Endothelial cell of coronary artery (primary cell): Measurements from ENCODE around the gene NRIP2. TPM values are rescaled to one million over a fixed set of nuclear protein-coding genes. Genes with fewer than 3 reads are reported as not detected.

Source experiments
- total RNA-seq: library from RNA; depleted of rRNA; stranded (reverse); fragments of >200 nt; gene quantifications from 2 replicates; pipeline ENCODE4 v1.2.3, GENCODE V29; 2014

NRIP2 gene
- total RNA-seq, result not detected in 2 replicates

GRCh38 chr12:2834581-2835491 lies at the start of gene NRIP2:
TSS of gene NRIP2 (minus strand) at chr12:2835035. CDS start at chr12:2834983, 52 bp downstream.

DNA sequence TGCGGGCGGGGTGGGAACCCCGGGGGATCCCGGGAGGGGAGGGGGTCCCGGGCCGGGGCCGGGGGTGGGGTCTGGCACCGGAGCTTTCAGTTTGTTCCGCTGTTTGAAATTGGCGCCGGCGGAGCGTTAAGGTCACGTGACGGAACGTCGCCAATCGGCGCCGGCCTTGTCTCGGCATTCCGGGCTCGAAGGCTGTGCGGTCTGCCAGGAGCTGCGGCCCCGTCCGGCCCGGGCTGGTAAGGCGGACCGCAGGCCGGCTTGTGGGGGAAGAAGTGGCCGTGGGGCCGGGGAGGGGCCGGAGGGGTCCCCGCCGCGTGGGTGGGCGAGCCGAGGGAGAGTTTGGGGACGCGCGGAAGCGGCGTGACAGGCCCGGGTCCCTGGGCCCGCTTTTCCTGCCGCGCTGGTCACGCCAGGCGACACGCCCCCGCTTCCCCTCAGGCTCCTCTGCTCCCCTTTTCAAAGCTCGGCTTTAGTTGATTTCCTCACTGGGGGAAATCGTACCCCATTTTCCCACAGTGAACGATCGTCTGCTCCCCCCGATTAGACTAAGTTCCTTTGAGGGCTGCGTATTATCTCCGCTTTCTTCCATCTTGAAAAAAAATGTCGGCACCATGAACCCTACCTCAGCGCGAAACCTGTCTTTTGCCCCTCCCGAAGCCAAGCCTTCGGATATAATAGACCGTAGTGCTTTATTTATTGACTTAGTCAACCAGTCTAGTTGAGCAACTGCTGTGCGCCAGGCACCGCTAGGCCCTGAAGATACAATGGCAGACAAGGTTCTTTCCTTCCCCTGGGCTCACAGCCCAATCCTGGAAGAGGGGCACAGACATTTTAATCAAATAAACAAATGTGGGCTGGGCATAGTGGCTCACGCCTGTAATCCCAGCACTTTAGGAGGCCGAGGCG lies 42.5 kb upstream of the NRIP2 start, which contains the start of the genes FOXM1 and RHNO1:
Gene FOXM1, minus strand, starts transcription at position 128 of the 906 bp plus-strand sequence. CDS start 2,696 bp downstream, outside the sequence.
Gene RHNO1, plus strand, starts transcription at position 177 of the 906 bp plus-strand sequence. CDS start 8,144 bp downstream, outside the sequence.

DNA sequence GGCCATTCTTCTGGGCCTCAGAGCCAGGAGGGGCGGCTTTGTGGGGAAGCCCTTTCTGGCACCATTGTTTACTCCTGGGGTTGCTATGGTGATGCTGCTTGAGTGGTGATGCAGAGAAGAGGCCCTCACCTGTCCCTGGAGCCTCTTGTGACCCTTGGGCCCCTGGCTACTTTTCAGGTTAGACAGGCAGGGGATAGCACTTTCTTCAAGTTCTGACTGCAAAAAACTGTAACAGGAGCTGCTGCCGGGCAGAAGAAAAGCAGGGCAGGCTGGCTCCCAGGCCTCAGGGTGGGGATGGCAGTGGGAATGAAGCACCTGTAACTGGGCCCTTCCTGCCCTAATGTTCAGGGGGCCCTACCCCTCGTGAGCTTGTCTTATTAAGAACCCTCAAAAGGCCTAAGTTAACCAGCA lies 22.2 kb upstream of the NRIP2 start, which contains the start of gene TEX52:
Gene TEX52, minus strand, starts transcription at position 19 of the 411 bp plus-strand sequence. Its CDS starts 13 bp downstream, at position 6.

DNA sequence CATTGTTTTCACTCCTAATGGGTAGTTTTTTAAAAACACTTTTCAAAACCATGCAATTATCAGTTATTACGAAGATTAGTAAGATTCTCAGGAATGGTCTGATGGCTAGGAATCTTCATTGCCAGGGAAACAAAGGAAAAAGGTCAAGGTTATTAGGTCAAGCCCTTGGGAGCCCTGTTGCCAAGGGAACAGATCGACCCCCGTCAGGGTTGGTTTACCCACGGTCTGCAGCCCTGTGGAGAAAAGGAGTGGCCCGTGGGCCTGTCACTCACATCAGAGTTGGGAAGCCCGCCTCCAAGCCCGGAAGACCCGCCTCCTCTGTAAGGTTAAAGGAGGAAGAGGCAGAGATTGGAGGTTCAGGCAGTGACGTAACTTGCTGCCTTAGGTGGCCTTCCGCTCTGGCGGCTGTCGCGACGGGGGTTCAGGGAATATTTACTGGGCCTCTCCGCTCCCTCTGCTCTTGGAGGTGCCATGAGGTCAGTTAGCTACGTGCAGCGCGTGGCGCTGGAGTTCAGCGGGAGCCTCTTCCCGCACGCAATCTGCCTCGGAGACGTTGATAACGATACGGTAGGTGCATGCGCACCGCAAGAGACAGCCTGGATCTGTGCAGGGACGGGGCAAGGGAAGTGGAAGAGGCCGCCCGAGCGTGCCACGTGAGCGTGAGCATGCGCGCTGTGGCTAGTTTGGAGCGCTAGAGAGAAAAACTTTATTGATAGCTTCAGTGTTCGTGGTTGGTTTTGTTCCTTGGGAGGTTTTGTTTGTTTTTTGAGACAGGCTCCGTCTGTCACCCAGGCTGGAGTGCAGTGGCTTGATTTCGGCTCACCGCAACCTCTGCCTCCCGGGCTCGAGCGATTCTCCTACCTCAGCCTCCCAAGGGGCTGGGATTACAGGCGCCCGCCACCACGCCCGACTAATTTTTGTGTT lies 22.3 kb downstream of the NRIP2 start, which contains the start of gene ITFG2:
Gene ITFG2, plus strand, starts transcription at position 379 of the 924 bp plus-strand sequence. Its CDS starts 93 bp downstream, at position 472.

DNA sequence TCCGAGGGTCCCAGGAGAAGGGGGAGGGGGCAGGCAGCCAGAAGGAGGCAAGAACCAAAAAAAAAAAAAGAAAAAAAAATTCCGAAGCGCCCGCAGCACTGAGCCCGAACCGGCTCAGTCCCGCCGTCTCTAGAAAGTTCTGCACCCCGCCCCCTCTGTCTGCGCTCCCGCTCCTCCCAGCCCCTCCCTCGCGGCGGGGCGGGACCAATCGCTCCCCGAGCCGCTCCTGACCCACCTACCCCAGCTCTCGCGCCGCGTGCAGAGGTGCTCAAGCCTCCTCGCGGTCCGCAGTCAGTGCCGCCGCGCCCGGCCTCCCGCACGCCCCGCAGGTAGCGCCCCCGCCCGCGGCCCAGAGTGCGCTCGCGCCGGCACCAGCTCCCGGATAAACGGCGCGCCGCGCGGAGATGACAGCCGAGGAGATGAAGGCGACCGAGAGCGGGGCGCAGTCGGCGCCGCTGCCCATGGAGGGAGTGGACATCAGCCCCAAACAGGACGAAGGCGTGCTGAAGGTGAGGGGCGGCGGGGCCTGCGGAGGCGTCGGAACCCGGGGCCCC lies 40.0 kb downstream of the NRIP2 start, which contains the start of gene FKBP4:
Gene FKBP4, plus strand, starts transcription at position 235 of the 554 bp plus-strand sequence. Its CDS starts 170 bp downstream, at position 405.

Other genes starting within 250 kb of the NRIP2 start
- gene FKBP4, start 40.1 kb downstream of the NRIP2 start, total RNA-seq, result 62.3 and 89.3 TPM in 2 replicates
- gene ITFG2, start 22.4 kb downstream of the NRIP2 start, total RNA-seq, result 13.4 and 17.0 TPM in 2 replicates
- not detected in 2 replicates for gene TEX52, start 22.0 kb upstream of the NRIP2 start, total RNA-seq
- 5.3 and 6.2 TPM in 2 replicates for gene FOXM1, start 42.1 kb upstream of the NRIP2 start, total RNA-seq
- 12.0 and 15.4 TPM in 2 replicates for gene RHNO1, start 42.2 kb upstream of the NRIP2 start, total RNA-seq
- gene TULP3, start 55.9 kb upstream of the NRIP2 start, total RNA-seq, result 11.0 and 12.2 TPM in 2 replicates
- 19.8 and 25.7 TPM in 2 replicates for gene TEAD4, start 124.4 kb upstream of the NRIP2 start, total RNA-seq
- 58.6 and 64.8 TPM in 2 replicates for gene TSPAN9, start 242.3 kb upstream of the NRIP2 start, total RNA-seq